Activated naive CD8-positive, alpha-beta T cell treated with anti-CD3 and anti-CD28 coated beads, Interleukin-2, amount 50 U/mL, for 16 hours (primary cell): ENCODE data around the gene CAMSAP3.
"Not testable (repeated sequence)": the region's sequence is repeated elsewhere in the genome, so short reads cannot be mapped to it uniquely, and the experiment has no call there.

ENCODE experiments used
- DNase-seq: peaks from one replicate; pipeline ENCODE4 v3.0.0-alpha.2; 2020; ENCODE audit warnings: low read depth, low spot score

The CAMSAP3 gene

DNA sequence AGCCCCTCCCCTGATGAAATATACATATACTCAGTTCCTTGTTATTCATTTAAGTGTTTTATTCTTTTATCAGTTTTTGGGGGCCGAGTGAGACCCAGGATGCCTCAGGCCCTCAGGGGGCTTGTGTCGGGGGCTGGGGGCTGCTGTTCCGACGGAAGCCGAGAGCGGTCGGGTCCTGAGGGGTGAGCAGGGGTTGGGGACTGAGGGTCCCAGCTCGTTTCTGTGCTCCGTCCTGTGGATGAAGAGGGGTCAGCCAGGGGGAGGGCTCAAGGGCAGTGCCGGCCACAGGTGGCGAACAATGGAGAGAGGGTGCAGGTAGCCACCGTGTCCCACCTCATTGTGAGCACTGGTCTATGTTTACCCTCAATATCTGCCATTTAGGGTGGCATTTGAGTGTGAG, 35.9 kb downstream of the CAMSAP3 start:
- no peak for DNase-seq

DNA sequence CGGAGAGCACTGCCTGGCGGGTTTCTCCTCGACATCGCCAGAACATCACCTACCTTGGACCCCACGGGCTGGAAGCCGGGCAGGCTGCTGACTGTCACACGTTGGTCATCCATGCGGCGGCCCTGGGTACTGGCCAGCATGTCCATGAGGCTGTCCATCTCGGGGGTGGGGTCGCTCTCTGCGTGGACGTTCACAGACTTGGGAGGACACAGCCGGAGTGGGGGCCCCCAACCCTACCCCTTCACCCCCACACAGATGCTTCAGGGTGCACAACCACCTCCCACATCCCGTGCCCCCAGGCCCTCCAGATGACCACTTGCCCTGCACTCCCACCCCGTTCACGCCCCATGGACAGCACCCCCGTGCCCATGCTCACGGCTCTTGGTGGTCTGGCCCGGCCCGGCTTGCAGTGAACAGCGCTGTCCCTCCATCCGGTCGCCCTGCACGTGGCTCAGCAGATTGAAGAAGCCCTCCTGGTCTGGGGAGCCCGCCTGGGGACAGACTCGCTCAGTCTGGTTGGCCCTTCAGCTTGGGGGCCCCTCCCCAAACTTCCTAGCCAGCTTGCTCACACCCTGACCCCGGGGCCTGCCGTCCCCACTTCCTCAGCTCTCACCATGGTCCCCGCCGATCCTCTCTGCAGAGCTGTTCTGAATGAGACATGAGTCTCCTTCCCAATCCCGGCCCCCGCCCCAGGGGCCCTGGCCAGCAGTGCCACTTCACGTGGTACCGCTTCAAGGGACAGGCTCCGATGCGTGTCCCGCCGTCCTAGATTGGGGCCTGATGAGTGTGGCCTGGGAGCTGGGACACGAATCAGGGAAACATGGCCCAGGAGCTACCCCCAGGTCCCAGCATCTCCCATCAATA, 36.9 kb downstream of the CAMSAP3 start:
- no peak for DNase-seq

DNA sequence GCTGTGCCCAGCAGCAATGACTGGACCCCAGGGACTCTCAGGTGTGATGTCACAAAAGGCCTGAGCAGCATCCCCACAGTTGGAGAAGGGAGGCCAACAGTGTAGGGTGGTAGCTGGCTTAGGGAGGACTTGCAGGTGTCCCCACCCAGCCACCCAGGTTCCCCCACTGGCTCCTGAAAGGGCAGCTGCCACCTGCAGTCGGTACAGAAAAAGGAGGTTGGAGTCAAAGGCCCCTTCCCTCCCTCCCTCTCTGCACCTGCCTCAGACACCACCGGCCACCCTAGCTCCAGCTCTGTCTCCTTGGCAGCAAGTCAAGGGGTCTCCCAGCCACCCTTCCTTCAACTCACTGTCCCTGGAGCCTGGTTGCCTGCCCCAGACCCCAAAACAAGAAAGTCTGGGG, 38.0 kb downstream of the CAMSAP3 start, which contains the start of gene PCP2:
PCP2 (minus strand) TSS at position 22 of the 400 bp plus-strand sequence. CDS start 262 bp downstream, outside the sequence.
- DNase-seq, result no peak

GRCh38 chr19:7635670-7636069, 40.0 kb downstream of the CAMSAP3 start:
- DNase-seq, result no peak

GRCh38 chr19:7636317-7636690, 40.6 kb downstream of the CAMSAP3 start:
- DNase-seq, result no peak

GRCh38 chr19:7636691-7637373, 41.2 kb downstream of the CAMSAP3 start, which contains the start of gene STXBP2:
Gene STXBP2, plus strand, starts transcription at chr19:7637110. Its CDS starts 40 bp downstream, at chr19:7637150.
- DNase-seq, result peak; percentile 83

- no peak for DNase-seq
These were observed 42.0 kb downstream of the CAMSAP3 start for GRCh38 chr19:7637374-7638256.

- DNase-seq, result no peak
These were observed 43.3 kb downstream of the CAMSAP3 start for GRCh38 chr19:7638802-7639465.

- no peak for DNase-seq
These were observed 44.2 kb downstream of the CAMSAP3 start for GRCh38 chr19:7639863-7640348.

DNA sequence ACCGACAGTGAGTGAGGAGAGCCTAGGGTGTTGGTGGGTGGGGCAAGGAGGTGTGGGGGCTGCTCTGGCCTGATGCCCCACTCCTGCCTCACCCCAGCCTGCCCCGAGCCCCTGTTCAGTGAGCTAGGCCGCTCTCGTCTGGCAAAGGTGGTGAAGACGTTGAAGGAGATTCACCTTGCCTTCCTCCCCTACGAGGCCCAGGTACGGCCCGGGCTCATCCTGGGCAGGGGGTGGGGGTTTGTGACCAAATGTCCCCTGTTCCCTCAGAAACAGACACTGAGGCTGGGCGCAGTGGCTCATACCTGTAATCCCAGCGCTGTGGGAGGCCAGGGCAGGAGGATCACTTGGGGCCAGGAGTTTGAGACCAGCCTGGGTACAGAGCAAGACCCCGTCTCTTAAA, 45.1 kb downstream of the CAMSAP3 start:
- DNase-seq, result no peak

DNA sequence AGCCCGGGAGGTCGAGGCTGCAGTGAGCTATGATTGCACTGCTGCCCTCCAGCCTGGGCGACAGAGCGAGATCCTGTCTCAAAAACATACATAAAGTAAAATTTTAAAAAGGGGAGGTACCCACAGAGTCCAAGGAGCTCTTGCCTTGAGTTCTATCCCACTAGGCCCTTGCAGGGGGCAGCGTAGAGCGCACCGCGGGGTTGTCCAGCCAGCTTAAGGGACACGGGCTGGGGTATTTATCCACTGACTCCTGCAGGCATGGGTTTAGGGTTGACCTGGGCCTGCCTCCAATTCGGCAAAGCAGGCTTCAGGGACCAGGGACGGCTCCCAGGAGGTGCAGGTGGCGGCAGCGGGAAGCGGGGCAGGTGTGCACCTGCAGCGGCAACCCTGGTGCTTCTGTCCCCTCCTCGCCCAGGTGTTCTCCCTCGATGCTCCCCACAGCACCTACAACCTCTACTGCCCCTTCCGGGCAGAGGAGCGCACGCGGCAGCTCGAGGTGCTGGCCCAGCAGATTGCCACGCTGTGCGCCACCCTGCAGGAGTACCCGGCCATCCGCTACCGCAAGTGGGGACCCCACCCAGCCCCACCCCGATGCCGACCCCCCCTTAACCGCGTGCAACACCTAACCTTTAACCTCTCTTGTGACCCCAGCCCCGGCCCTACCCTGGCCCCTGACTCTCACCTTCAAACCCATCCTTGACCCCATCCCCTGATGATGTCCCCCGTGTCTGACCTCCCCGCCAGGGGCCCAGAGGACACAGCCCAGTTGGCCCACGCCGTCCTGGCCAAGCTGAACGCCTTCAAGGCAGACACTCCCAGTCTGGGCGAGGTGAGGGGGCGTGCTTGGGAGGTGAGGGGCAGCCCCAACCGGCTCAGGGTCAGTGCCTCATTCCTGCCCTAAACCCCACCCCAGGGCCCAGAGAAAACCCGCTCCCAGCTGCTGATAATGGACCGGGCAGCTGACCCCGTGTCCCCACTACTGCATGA, 45.9 kb downstream of the CAMSAP3 start:
- no peak for DNase-seq

GRCh38 chr19:7642295-7643030, 46.8 kb downstream of the CAMSAP3 start:
- no peak for DNase-seq

DNA sequence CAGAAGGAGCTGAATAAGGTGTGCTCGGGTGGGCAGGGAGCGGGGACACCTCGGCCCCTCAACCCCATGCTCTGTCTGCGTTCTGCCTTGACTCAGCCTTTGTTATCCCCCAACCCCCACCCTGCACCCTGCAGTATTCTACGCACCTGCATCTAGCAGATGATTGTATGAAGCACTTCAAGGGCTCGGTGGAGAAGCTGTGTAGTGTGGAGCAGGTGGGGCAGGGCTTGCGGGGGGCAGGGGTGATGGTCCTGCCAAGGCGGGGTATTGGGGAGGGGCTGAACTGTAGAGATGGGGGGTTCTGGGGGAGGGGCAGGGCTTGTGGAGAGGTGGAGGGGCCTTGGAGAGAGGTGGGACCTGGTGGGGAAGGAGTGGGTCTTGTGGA, 47.4 kb downstream of the CAMSAP3 start:
- no peak for DNase-seq

DNA sequence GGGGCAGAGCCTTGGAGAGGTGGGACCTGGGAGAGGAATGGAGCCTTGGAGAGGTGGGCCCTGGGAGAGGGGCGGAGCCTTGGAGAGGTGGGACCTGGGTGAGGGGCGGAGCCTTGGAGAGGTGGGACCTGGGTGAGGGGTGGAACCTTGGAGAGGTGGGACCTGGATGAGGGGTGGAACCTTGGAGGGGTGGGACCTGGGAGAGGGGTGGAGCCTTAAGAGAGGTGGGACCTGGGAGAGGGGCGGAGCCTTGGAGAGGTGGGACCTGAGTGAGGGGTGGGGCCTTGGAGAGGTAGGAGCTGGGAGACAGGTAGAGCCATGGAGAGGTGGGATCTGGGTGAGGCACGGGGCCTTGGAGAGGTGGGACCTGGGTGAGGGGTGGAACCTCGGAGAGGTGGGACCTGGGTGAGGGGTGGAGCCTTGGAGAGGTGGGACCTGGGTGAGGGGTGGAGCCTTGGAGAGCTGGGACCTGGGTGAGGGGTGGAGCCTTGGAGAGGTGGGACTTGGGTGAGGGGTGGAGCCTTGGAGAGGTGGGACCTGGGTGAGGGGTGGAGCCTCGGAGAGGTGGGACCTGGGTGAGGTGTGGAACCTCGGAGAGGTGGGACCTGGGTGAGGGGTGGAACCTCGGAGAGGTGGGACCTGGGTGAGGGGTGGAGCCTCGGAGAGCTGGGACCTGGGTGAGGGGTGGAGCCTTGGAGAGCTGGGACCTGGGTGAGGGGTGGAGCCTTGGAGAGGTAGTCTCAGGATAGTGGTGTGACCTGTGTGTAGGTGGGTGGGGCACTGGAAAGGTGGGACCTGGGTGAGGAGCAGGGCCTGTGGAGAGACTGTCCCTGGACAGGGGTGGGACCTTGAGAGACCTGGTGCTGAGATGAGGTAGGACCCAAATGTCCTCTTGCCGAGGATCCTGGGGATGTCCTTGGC, 48.2 kb downstream of the CAMSAP3 start:
- not testable (repeated sequence) for DNase-seq

- no peak for DNase-seq
These were observed 48.9 kb downstream of the CAMSAP3 start for GRCh38 chr19:7644550-7644877.

DNA sequence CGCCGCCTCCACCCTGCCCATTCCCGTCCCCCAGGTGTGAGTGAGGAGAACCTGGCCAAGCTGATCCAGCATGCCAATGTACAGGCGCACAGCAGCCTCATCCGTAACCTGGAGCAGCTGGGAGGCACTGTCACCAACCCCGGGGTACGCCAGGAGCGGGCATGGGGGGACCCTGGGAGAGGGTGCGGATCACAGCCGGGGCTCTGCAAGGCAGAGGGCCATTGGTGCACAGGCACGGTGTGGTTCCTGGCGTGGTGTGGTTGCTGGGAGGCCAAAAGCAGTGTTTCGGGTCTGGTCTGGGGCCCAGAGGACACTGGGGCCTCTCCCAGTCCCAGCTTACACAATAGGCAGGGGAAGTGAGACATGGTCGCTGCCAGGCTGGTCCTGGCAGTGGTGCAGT, 49.5 kb downstream of the CAMSAP3 start:
- DNase-seq, result no peak

DNA sequence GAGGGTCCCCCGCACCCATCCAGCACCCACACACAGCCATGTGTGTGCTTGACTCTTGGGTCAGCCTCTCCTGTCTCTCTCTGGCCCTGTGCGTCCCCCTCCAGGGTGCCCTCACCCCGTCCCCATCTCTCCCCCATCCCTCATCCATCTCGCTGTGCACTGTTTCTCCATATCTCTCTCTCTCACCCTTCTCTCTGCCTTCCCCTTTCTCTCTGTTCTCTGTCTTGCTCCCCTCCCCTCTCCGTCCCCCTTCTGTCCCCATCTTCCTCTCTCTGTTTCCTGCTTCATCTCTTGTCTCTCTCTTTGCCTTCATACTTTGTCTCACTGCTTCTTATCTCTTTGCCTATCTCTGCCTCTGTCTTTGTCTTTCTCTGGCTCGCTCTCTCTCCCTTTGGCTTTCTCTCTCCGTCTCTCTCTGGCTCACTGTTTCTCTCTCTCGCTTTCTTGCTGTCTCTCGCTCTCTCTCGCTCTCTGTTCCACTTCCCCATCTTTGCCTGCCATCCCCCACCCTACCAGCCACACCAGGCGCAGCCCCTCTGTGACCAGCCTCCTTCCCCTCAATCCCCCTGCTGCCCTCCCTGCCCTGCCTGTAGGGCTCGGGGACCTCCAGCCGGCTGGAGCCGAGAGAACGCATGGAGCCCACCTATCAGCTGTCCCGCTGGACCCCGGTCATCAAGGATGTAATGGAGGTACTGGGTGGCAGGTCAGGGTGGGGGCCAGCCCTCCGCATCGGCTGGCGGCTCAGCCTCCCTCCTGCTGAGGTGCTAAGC, 50.2 kb downstream of the CAMSAP3 start:
- DNase-seq, result no peak

- no peak for DNase-seq
These were observed 50.7 kb downstream of the CAMSAP3 start for GRCh38 chr19:7646426-7646700.
